GM19193 (cell line): Measurements from ENCODE around the gene ALDH16A1.
A peak's percentile ranks its signal among the peaks of the same experiment; 100 is the strongest.

Source experiments
- POLR2A ChIP-seq: IDR thresholded peaks from 4 replicates; pipeline ENCODE4 v1.6.1; 2011; ENCODE audit not compliant: insufficient read depth, insufficient read length; ENCODE audit errors: extremely low read depth

Gene ALDH16A1

DNA sequence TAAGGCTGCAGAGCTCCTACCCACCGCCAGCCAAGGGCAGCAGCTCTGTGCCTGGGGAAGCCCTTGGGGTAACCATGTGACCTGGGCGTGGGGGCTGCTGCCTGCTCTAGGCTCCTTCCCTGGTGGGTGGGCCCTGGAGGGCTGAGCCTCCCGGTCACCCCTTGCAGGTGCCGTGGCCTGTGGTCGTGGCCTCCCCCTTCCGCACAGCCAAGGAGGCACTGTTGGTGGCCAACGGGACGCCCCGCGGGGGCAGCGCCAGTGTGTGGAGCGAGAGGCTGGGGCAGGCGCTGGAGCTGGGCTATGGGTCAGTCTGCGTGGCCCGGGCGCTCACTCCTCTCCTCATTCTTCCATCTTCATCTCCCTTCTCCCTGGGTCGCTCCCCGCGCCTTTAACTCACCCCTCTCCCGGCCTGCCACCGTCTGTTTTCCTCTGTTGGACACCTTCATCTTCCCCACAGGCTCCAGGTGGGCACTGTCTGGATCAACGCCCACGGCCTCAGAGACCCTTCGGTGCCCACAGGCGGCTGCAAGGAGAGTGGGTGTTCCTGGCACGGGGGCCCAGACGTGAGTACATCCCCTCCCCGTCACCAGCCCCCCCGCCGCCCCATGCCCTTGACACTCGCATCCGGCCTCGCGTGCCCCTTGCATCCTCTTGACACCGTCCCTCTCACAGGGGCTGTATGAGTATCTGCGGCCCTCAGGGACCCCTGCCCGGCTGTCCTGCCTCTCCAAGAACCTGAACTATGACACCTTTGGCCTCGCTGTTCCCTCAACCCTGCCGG, 11.1 kb downstream of the ALDH16A1 start:
- TF ChIP-seq POLR2A = no peak

DNA sequence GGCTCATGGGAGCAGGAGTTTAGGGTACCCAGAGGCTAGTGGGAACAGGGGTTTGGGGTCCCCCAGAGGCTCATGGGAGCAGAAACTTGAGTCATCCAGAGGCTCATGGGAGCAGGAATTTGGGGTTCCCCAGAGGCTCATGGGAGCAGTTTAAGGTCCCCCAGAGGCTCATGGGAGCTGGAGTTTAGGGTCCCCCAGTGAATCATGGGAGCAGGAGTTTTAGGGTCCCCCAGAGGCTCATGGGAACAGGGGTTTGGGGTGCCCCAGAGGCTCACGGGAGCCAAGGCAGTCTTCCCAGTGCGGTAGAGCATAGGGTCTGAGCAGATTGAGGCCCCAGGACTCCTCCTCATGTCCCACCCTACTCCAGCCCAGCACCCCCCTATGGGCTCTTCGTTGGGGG, 12.3 kb downstream of the ALDH16A1 start:
- TF ChIP-seq POLR2A = no peak

DNA sequence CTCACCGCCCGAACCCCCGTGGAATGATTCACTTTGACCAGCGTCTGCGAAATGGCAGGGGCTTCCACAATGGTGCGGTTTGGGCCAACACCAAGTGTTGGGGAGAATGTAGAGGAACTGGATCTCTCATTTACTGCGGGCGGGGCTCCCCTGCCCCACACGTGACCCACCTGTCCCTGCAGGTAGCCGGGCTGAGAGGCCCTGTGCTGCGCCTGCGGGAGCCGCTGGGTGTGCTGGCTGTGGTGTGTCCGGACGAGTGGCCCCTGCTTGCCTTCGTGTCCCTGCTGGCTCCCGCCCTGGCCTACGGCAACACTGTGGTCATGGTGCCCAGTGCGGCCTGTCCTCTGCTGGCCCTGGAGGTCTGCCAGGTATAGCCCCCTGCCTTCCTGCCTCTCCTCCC, 15.2 kb downstream of the ALDH16A1 start:
- TF ChIP-seq POLR2A = no peak

DNA sequence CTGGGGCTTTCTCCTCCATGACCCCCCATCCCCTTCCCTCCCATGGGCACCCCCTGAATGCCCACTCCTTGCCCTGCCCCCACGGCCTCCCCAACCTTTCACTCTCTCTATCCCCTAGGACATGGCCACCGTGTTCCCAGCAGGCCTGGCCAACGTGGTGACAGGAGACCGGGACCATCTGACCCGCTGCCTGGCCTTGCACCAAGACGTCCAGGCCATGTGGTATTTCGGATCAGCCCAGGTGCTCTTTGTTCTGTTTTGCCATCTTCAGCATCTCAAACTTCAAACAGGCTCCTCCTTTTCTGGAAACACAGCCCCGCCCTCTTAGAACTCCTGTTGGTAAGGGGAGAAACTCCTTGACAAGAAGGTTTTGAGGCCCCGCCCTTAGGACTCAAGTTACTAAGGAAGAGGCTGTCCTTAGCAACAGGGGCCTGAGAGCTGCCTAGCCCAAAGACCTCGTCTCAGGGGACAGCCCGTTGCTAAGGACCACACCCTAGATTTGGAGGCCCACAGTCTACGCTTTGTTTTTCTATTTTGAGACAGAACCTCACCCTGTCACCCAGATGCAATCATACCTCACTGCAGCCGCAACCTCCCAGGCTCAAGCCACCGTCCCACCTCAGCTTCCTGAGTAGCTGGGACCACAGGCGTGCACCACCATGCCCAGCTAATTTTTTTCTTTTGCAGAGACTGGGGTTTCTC, 15.9 kb downstream of the ALDH16A1 start:
- TF ChIP-seq POLR2A = no peak

DNA sequence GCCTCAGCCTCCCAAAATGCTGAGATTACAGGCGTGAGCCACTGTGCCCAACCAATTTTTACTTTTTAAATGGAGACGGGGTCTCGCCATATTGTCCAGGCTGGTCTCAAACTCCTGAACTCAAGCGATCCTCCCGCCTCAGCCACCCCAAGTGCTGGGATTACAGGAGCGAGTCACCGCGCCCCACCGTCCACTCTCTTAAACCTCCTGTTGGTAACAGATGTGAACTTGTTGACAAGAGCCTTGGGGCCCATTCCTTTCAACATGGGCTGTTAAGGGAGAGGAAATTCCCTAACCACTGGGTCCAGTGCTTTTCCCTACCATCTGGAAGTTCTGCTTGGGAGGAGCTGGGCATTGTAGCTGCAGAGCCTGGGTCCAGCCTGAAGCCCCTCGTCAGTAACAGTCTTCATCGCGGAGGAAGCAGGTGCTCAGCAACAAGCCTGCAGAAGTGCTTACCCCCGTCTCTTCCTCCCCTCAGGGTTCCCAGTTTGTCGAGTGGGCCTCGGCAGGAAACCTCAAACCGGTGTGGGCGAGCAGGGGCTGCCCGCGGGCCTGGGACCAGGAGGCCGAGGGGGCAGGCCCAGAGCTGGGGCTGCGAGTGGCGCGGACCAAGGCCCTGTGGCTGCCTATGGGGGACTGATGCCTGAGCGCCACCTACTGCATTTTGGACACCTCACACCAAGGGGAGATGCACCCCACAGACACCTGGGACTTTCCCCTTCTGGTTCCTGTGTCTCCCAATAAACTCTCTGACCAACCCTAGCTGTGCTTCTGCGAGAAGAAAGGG, 17.0 kb downstream of the ALDH16A1 start:
- TF ChIP-seq POLR2A = no peak

DNA sequence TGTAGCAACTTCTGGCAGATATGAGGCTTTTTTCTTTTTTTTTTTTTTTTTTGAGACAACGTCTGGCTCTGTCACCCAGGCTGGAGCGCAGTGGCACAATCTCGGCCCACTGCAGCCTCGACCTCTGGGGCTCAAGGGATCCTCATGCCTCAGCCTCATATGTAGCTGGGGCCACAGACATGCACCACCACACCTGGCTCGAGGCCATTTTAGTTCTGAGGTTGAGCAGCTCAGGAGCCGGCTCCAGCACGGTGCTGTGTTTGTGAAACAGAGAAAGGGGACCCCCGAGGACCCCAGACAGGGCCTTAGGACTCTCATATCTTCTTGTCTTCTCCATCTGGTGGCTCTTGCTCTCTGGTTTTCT, 17.6 kb downstream of the ALDH16A1 start:
- no peak for TF ChIP-seq POLR2A

DNA sequence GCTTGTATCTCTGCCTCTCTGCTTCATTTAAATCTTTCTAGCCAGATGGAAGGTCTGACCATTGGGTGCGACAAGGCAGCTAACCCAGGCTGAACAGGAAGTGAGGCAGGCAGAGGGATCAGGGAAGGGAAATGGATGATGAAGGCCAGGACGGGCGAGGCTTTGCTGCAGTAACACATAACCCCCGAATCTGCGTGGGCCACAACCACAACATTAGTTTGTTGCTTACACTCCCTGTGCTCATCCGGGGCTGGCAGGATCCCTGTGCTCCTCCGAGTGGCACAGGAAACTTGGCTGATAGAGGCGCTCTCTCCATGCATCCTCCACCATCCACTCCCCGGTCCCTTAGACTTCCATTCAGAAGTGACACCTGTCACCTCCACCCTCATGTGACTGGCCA, 19.9 kb downstream of the ALDH16A1 start:
- no peak for TF ChIP-seq POLR2A

DNA sequence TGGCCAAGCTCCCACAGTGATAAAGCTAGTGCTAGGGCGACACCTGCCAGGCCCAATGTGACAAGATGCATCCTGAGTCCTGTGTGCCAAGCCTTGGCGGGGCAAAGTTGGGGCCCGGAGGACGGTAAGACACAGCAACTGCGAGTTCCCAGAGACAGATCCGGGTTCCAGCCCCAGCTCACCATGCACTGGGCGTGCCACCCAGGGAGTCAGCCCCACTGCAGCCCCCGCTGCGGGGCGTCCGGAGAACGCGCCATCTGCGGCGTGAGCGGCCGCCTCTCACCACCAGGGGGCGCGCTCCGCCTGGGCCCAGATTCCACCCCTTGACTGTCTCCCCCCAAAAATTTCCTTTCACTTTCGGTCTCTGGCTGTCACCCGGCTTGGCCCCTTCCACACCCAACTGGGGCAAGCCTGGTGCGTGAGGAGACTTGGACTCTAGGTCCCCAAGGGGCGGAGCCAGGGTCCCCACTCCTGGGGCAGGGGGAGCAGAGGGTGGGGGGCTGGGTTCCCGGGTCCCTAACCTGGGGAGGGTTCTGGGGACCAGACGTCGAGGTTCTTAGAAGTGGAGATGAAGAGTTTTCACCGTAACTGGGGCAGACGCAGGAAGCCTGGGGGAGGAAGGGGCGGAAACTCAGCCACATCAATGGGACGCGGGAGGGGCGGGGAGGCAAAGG, 21.0 kb downstream of the ALDH16A1 start, which contains the start of gene FLT3LG:
FLT3LG (plus strand) TSS at position 348 of the 674 bp plus-strand sequence. CDS start 425 bp downstream, outside the sequence.
- peak; percentile 56 for TF ChIP-seq POLR2A

DNA sequence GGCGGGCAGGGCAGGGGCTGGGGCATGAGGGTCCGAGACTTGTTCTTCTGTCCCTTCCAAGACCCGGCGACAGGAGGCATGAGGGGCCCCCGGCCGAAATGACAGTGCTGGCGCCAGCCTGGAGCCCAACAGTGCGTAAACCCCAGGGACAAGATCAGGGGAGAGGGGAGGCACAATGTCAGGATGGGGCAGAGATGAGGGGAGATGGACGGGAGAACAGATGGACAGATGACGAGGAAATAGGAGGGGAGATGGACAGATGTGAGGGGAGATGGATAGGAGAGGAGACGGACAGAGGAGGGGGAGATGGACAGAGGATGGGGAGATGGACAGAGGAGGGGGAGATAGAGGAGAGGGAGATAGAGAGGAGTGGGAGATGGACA, 21.5 kb downstream of the ALDH16A1 start:
- no peak for TF ChIP-seq POLR2A

DNA sequence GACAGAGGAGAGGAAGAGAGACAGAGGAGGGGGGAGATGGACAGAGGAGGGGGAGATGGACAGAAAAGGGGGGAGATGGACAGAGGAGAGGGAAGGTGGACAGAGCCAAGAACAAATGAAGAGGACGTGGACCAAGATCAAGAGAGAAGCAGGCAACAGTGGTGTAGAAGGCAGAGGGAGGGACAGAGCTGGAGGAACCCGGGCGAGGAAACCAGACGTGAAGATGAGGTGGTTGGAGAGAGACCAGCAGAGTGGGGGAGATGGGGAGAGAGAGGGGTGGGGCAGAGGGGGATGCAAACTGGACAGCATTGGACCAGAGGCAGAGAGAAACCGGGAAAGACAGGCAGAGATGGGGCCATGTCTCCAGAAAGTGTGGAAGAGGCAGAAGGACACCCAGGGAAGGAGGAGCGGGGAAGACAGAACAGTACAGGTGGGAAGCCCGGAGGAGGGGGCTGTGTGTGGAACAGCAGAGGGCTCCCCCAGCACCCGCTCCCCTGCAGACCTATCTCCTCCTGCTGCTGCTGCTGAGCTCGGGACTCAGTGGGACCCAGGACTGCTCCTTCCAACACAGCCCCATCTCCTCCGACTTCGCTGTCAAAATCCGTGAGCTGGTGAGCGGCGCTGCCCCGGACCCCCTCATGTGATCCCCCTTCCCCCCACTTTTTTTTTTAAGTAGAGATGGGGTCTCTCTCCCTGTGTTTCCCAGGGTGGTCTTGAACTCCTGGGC, 22.3 kb downstream of the ALDH16A1 start:
- TF ChIP-seq POLR2A = no peak

DNA sequence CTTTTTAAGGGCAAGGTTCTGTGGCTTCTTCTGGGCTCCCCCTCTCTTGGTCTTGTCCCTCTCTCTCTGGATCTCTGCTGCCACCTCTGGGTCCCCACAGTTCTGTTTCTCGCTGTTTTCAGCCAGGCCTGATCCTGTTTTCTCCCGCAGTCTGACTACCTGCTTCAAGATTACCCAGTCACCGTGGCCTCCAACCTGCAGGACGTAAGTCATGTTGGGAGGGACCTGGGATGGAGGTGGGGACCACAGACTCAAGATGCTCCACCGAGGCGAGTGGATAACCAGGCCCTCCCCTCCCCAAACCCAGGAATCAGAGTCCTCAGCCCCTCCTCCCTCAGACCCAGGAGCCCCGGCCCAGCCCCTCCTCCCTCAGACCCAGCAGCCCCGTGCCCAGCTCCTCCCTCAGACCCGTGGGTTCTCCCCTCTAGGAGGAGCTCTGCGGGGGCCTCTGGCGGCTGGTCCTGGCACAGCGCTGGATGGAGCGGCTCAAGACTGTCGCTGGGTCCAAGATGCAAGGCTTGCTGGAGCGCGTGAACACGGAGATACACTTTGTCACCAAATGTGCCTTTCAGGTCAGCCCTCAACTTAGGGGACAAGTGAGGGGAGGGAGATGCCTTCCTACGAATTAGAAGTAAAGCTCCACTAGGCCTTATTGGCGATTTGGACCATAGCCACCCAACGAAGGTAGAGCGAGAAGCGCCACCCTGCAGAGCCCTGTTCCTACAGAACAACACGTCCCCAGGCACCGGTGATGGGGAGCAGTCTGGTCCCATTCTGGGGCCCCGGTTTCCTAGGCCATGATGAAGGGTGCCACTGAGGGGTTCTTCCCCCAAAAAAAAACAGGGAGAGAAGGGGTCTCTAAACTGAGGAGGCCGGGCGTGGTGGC, 23.2 kb downstream of the ALDH16A1 start:
- no peak for TF ChIP-seq POLR2A

DNA sequence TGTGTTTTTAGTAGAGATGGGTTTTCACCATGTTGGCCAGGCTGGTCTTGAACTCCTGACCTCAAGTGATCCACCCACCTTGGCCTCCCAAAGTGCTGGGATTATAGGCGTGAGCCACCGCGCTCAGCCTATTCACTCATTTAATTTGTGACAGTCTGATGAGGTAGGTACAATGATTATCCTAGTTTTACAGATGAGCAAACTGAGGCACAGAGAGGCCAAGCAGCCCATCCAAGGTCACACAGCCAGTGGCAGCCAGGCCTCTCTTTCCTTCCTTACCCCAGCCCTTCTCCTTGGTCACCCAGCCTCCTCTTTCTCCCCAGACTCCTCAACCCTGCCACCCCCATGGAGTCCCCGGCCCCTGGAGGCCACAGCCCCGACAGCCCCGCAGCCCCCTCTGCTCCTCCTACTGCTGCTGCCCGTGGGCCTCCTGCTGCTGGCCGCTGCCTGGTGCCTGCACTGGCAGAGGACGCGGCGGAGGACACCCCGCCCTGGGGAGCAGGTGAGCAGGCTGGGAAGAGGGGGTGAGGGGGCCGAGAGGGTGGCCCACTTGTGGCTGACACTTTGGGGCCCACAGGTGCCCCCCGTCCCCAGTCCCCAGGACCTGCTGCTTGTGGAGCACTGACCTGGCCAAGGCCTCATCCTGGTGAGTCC, 27.1 kb downstream of the ALDH16A1 start:
- TF ChIP-seq POLR2A = no peak
